Stimulated activated CD4-positive, alpha-beta T cell treated with anti-CD3 and anti-CD28 coated beads, Interleukin-12 subunit alpha, Interleukin-12 subunit beta, amount 100 ng/mL, for 24 hours (primary cell): Measurements from ENCODE around the gene INMT.
A peak's percentile ranks its signal among the peaks of the same experiment; 100 is the strongest.

Source experiments
- DNase-seq, 2 experiments: peaks; one replicate each; pipeline ENCODE4 v3.0.0-alpha.2; 2020; ENCODE audit warnings: low read depth in 2 of 2

INMT gene

GRCh38 chr7:30752979-30753378, 1.0 kb downstream of the INMT start:
- no peak for DNase-seq

GRCh38 chr7:30754315-30754877, 2.5 kb downstream of the INMT start:
- DNase-seq: no peak

- DNase-seq: no peak
These were observed 3.6 kb downstream of the INMT start for GRCh38 chr7:30755384-30756154.

GRCh38 chr7:30757342-30757692, 5.4 kb downstream of the INMT start:
- no peak for DNase-seq

GRCh38 chr7:30760514-30761213, 8.7 kb downstream of the INMT start:
- DNase-seq: no peak

GRCh38 chr7:30761214-30762156, 9.6 kb downstream of the INMT start:
- DNase-seq: no peak

GRCh38 chr7:30764030-30764975, 12.4 kb downstream of the INMT start:
- no peak for DNase-seq

GRCh38 chr7:30765408-30765807, 13.5 kb downstream of the INMT start:
- no peak for DNase-seq

- no peak for DNase-seq
These were observed 18.9 kb downstream of the INMT start for GRCh38 chr7:30770845-30771173.

GRCh38 chr7:30771174-30771879, 19.4 kb downstream of the INMT start, which contains the start of gene MINDY4:
TSS of gene MINDY4 (plus strand) at chr7:30771417. CDS start at chr7:30771494, 77 bp downstream.
- peak; percentile 43 to 65 for DNase-seq

- no peak for DNase-seq
These were observed 20.0 kb downstream of the INMT start for GRCh38 chr7:30771880-30772425.

GRCh38 chr7:30772984-30773383, 21.0 kb downstream of the INMT start:
- no peak for DNase-seq

GRCh38 chr7:30775992-30776391, 24.1 kb downstream of the INMT start:
- DNase-seq: no peak

- no peak for DNase-seq
These were observed 25.0 kb downstream of the INMT start for GRCh38 chr7:30776971-30777370.

- DNase-seq: no peak
These were observed 26.5 kb downstream of the INMT start for GRCh38 chr7:30778255-30779025.

GRCh38 chr7:30779574-30779973, 27.6 kb downstream of the INMT start:
- DNase-seq: no peak

GRCh38 chr7:30780941-30781340, 29.0 kb downstream of the INMT start:
- DNase-seq: no peak

- no peak for DNase-seq
These were observed 30.8 kb downstream of the INMT start for GRCh38 chr7:30782690-30783089.

- no peak for DNase-seq
These were observed 33.9 kb downstream of the INMT start for GRCh38 chr7:30785786-30786185.
